Sigmoid colon (tissue), 7 donors: ENCODE results near the gene CHST7. TPM values are rescaled to one million over a fixed set of nuclear protein-coding genes. Genes with fewer than 3 reads are reported as not detected.

Experiments
- DNase-seq: peaks from one replicate; pipeline ENCODE4 v3.0.0-alpha.2; 2019
- H3K27ac ChIP-seq, 4 donors: fragments of 200-600 bp; sonication (generic); one replicate each; pipeline ENCODE4 v1.5.1; 2016 to 2019; ENCODE audit warnings: mild to moderate bottlenecking in 1 of 4
- H3K27me3 ChIP-seq, 3 donors: fragments of 200-600 bp; sonication (generic); one replicate each; pipeline ENCODE4 v1.5.1; 2019; ENCODE audit warnings: mild to moderate bottlenecking in 1 of 3
- H3K36me3 ChIP-seq, 4 donors: fragments of 200-600 bp; sonication (generic); one replicate each; pipeline ENCODE4 v1.5.1; 2016 to 2019
- H3K4me1 ChIP-seq, 4 donors: fragments of 200-600 bp; sonication (generic); one replicate each; pipeline ENCODE4 v1.5.1; 2017 to 2019
- H3K4me3 ChIP-seq, 4 donors: fragments of 200-600 bp; sonication (generic); one replicate each; pipeline ENCODE4 v1.5.1; 2017 to 2019; ENCODE audit warnings: mild to moderate bottlenecking in 2 of 4, moderate library complexity in 1 of 4
- H3K9me3 ChIP-seq, 4 donors: fragments of 200-600 bp in 3 of 4; sonication (generic) in 3 of 4; one replicate each; pipeline versions ENCODE4 v1.5.1 to v1.6.1; 2013 to 2019
- EP300 ChIP-seq, 4 donors: sonication (generic); formaldehyde crosslinking; IDR thresholded peaks; one replicate each; pipeline ENCODE4 v1.6.1; 2017; ENCODE audit warnings: antibody characterized with exemption in 4 of 4
- POLR2A ChIP-seq, 2 donors: fragments of 450-650 bp; IDR thresholded peaks; one replicate each; pipeline ENCODE4 v1.6.1; 2016; ENCODE audit warnings: antibody characterized with exemption in 2 of 2, mild to moderate bottlenecking in 2 of 2, moderate library complexity in 2 of 2
- POLR2AphosphoS5 ChIP-seq, 4 donors: sonication (generic); formaldehyde crosslinking; IDR thresholded peaks; one replicate each; pipeline ENCODE4 v1.6.1; 2017; ENCODE audit warnings: antibody characterized with exemption in 4 of 4
- WGBS, 2 donors: extraction: QIAGEN DNeasy Blood & Tissue Kit; methylation state at CpG; one replicate each; pipeline ENCODE4 v1.1.7; 2013; 5-methylcytosine and 5-hydroxymethylcytosine counted together
- intact Hi-C: fragments of 100-400 bp; cut with DNase I; formaldehyde crosslinking; loops from one replicate; pipeline ENCODE4 v1.15.1; 2023
- polyA plus RNA-seq, 3 donors: library from polyadenylated mRNA; stranded (reverse); fragments of 200-250 nt; gene quantifications; one replicate each; pipeline ENCODE4 v1.2.3, GENCODE V29; 2013
- total RNA-seq, 4 donors: library from RNA; depleted of rRNA; stranded (reverse); fragments of >200 nt; gene quantifications; one replicate each; pipeline ENCODE4 v1.1.0, GENCODE V29; 2016
- TF ChIP-seq, protein P1 (sequence below), 4 experiments: fragments of 450-650 bp in 3 of 4; fragments of 200-600 bp in 1 of 4; IDR thresholded peaks; one replicate each; pipeline ENCODE4 v1.5.1; 2016 to 2019; ENCODE audit warnings: antibody characterized with exemption in 4 of 4, mild to moderate bottlenecking in 3 of 4, moderate library complexity in 2 of 4
- donor health status: healthy with polysubstance abuse.
- donor health status: Bipolar disorder and iron deficiency.
- donor health status: healthy.

Gene CHST7
- total and polyA plus RNA-seq, 7 donors, result 1.2 to 15.8 (median 6.6) TPM

DNA sequence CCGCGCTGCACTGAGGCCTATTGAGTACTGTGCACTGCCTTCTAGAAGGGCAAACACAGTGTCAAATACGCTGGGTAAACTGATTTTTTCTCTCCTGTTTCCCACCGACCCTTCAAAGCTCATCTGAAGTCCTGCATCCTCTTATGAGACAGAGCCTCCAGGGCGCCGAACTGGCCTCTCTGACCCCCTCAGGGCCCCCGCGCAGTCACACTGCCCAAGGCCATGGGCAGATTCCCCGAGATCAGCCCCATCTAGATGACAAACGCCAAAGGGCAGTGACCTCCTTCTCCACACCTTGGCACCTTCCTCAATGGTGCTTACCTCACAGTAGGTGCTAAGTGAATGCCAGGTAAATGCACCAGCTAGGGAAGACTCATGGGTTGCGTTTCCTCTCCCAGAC, 34.4 kb downstream of the CHST7 start:
- 93 to 95% methylated on average over 11 of the region's 11 CpGs for WGBS, 2 donors
- no peaks in the 10 kb centered on the region for H3K36me3 ChIP-seq
- TF ChIP-seq EP300 (IDR thresholded peaks at IDR 0.05) (no peak), POLR2A (IDR thresholded peaks at IDR 0.05) (no peak), POLR2AphosphoS5 (IDR thresholded peaks at IDR 0.05) (no peak)
- TF ChIP-seq, protein P1, sequence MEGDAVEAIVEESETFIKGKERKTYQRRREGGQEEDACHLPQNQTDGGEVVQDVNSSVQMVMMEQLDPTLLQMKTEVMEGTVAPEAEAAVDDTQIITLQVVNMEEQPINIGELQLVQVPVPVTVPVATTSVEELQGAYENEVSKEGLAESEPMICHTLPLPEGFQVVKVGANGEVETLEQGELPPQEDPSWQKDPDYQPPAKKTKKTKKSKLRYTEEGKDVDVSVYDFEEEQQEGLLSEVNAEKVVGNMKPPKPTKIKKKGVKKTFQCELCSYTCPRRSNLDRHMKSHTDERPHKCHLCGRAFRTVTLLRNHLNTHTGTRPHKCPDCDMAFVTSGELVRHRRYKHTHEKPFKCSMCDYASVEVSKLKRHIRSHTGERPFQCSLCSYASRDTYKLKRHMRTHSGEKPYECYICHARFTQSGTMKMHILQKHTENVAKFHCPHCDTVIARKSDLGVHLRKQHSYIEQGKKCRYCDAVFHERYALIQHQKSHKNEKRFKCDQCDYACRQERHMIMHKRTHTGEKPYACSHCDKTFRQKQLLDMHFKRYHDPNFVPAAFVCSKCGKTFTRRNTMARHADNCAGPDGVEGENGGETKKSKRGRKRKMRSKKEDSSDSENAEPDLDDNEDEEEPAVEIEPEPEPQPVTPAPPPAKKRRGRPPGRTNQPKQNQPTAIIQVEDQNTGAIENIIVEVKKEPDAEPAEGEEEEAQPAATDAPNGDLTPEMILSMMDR (IDR thresholded peaks at IDR 0.05), result no peak
- H3K9me3 ChIP-seq, result no peaks in the 10 kb centered on the region
- no peak overlapping the region for H3K4me3 ChIP-seq
- H3K27ac ChIP-seq, result no peak overlapping the region
- DNase-seq, result no peak
- no peaks in the 10 kb centered on the region for H3K4me1 ChIP-seq
- intact Hi-C loops, result no loop called here
- no peaks in the 10 kb centered on the region for H3K27me3 ChIP-seq

GRCh38 chrX:46610070-46610658, 36.6 kb downstream of the CHST7 start:
- Histone ChIP-seq H3K9me3 (no peaks in the 10 kb centered on the region), H3K4me3 (no peak overlapping the region), H3K4me1 (no peaks in the 10 kb centered on the region), H3K36me3 (no peaks in the 10 kb centered on the region), H3K27ac (no peak overlapping the region), H3K27me3 (no peaks in the 10 kb centered on the region)
- intact Hi-C loops, result no loop called here
- 85 to 86% methylated on average over 5 of the region's 5 CpGs for WGBS, 2 donors
- TF ChIP-seq EP300 (IDR thresholded peaks at IDR 0.05) (no peak), POLR2AphosphoS5 (IDR thresholded peaks at IDR 0.05) (no peak), POLR2A (IDR thresholded peaks at IDR 0.05) (no peak)
- TF ChIP-seq, protein P1 (IDR thresholded peaks at IDR 0.05), result no peak
- no peak for DNase-seq

DNA sequence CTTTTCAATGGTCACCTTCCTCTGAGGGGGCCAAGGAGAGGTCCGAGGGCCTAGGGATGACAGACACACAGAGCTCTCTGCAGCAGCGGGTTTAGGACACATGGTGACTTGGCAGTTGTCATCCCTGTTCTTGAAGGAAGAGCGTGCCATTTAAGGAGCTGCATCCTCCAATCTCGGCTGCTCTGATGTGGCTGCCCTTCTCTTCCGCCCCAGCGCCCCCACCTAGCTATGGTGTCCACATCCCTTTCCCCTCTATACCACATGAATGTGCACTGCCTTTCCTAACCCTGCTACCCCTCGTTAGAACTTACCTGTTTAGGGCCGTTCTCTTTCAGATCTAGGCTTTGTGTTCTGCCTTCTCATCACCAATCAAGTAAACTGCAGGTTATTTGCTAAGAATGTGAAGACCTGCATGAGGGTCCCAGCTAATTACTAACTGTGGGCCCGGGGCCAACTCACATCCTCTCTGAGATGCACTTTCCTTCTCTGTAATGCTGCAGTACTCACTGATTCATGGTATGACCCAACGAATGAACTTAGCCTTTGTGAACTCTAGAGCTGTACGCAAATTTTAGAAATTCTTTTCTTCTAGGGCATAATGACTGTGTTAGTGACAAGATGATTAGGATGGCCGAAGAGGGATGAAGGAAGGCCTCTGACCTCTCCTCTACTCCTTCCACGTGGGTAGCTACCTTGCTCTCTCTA, 38.2 kb downstream of the CHST7 start:
- Histone ChIP-seq H3K4me3 (no peak overlapping the region), H3K36me3 (no peaks in the 10 kb centered on the region), H3K4me1 (no peaks in the 10 kb centered on the region), H3K27ac (no peak overlapping the region), H3K9me3 (no peaks in the 10 kb centered on the region), H3K27me3 (no peaks in the 10 kb centered on the region)
- DNase-seq, result no peak
- TF ChIP-seq POLR2AphosphoS5 (IDR thresholded peaks at IDR 0.05), result no peak
- TF ChIP-seq, protein P1 (IDR thresholded peaks at IDR 0.05), result no peak
- no peak for TF ChIP-seq EP300 (IDR thresholded peaks at IDR 0.05)
- no peak for TF ChIP-seq POLR2A (IDR thresholded peaks at IDR 0.05)
- intact Hi-C loops, result no loop called here
- 72 to 86% methylated on average over 13 of the region's 13 CpGs for WGBS, 2 donors

- H3K27me3 ChIP-seq, result no peaks in the 10 kb centered on the region
- no peak overlapping the region for H3K27ac ChIP-seq
- H3K9me3 ChIP-seq, result no peaks in the 10 kb centered on the region
- intact Hi-C loops, result no loop called here
- no peaks in the 10 kb centered on the region for H3K4me1 ChIP-seq
- H3K36me3 ChIP-seq, result no peaks in the 10 kb centered on the region
- no peak overlapping the region for H3K4me3 ChIP-seq
- no peak for DNase-seq
- TF ChIP-seq POLR2AphosphoS5 (IDR thresholded peaks at IDR 0.05) (no peak), EP300 (IDR thresholded peaks at IDR 0.05) (no peak)
Measured at GRCh38 chrX:46617906-46618305, 44.3 kb downstream of the CHST7 start.

DNA sequence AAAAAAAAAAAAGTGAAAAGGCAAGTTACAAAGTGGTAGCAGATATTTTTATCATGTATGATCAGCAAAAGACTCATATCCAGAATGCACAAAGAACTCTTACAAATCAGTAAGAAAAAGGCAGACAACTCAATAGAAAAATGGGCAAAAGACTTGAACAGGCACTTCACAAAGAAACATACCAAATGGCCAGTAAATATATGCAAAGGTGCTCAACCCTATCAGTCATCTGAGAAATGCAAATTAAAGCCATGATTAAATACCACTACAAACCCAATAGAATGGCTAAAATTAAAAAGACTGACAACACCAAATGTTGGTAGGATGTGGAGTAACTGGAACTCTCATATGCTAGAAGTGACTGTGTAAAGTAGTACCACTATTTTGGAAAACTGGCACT, 45.4 kb downstream of the CHST7 start:
- DNase-seq, result no peak
- TF ChIP-seq POLR2A (IDR thresholded peaks at IDR 0.05), result no peak
- no peak for TF ChIP-seq EP300 (IDR thresholded peaks at IDR 0.05)
- TF ChIP-seq, protein P1 (IDR thresholded peaks at IDR 0.05), result no peak
- no peak for TF ChIP-seq POLR2AphosphoS5 (IDR thresholded peaks at IDR 0.05)
- intact Hi-C loops, result no loop called here
- no peaks in the 10 kb centered on the region for H3K4me1 ChIP-seq
- H3K27me3 ChIP-seq, result no peaks in the 10 kb centered on the region
- no peak overlapping the region for H3K27ac ChIP-seq
- no peak overlapping the region for H3K4me3 ChIP-seq
- no peaks in the 10 kb centered on the region for H3K9me3 ChIP-seq
- H3K36me3 ChIP-seq, result no peaks in the 10 kb centered on the region
